Gastroesophageal sphincter (tissue), 4 donors: ENCODE data around the gene NCAPD2. TPM values are rescaled to one million over a fixed set of nuclear protein-coding genes. Genes with fewer than 3 reads are reported as not detected.
A peak's percentile ranks its signal among the peaks of the same experiment; 100 is the strongest.

ENCODE experiments used
- ATAC-seq: fragments of 150-250 bp; one replicate; pipeline ENCODE4 v1.9.1; 2016; ENCODE audit warnings: mild to moderate bottlenecking, moderate library complexity
- H3K27ac ChIP-seq, 4 donors: fragments of 200-600 bp; sonication (generic) in 3 of 4; 1 replicate in 3 of 4; 2 replicates in 1 of 4; pipeline ENCODE4 v1.5.1; 2016 to 2019
- H3K27me3 ChIP-seq: fragments of 200-600 bp; sonication (generic); one replicate; pipeline ENCODE4 v1.5.1; 2019
- H3K36me3 ChIP-seq, 2 donors: fragments of 200-600 bp; sonication (generic); one replicate each; pipeline ENCODE4 v1.5.1; 2019; ENCODE audit warnings: control low read depth in 1 of 2
- H3K4me1 ChIP-seq, 3 donors: fragments of 200-600 bp; sonication (generic); 1 replicate in 2 of 3; 2 replicates in 1 of 3; pipeline ENCODE4 v1.5.1; 2016 to 2019; ENCODE audit warnings: control low read depth in 2 of 3
- H3K4me3 ChIP-seq, 2 donors: fragments of 200-600 bp; sonication (generic); one replicate each; pipeline ENCODE4 v1.5.1; 2019; ENCODE audit warnings: mild to moderate bottlenecking in 1 of 2, moderate library complexity in 1 of 2
- H3K9me3 ChIP-seq, 3 donors: fragments of 200-600 bp; sonication (generic); one replicate each; pipeline ENCODE4 v1.5.1; 2017 to 2019; ENCODE audit warnings: control low read depth in 2 of 3
- EP300 ChIP-seq: sonication (generic); formaldehyde crosslinking; IDR thresholded peaks from one replicate; pipeline ENCODE4 v1.6.1; 2017; ENCODE audit warnings: antibody characterized with exemption, mild to moderate bottlenecking
- POLR2A ChIP-seq, 2 donors: fragments of 450-650 bp; IDR thresholded peaks; one replicate each; pipeline ENCODE4 v1.6.1; 2017; ENCODE audit warnings: antibody characterized with exemption in 2 of 2, mild to moderate bottlenecking in 2 of 2, moderate library complexity in 1 of 2
- POLR2AphosphoS5 ChIP-seq: sonication (generic); formaldehyde crosslinking; IDR thresholded peaks from one replicate; pipeline ENCODE4 v1.6.1; 2017; ENCODE audit warnings: antibody characterized with exemption
- WGBS, 2 donors: methylation state at CpG; one replicate each; pipeline ENCODE4 v1.1.5; 2018; ENCODE audit warnings: low coverage in 1 of 2; 5-methylcytosine and 5-hydroxymethylcytosine counted together
- total RNA-seq, 4 donors: library from RNA; depleted of rRNA; stranded (reverse); fragments of >200 nt; gene quantifications; one replicate each; pipeline ENCODE4 v1.1.0, GENCODE V29; 2016
- TF ChIP-seq, protein P1 (sequence below), 4 experiments: fragments of 200-600 bp in 2 of 4; fragments of 450-650 bp in 2 of 4; sonication (generic) in 1 of 4; IDR thresholded peaks; one replicate each; pipeline ENCODE4 v1.5.1; 2017 to 2019; ENCODE audit warnings: antibody characterized with exemption in 4 of 4, mild to moderate bottlenecking in 2 of 4, moderate library complexity in 2 of 4

The NCAPD2 gene, protein sequence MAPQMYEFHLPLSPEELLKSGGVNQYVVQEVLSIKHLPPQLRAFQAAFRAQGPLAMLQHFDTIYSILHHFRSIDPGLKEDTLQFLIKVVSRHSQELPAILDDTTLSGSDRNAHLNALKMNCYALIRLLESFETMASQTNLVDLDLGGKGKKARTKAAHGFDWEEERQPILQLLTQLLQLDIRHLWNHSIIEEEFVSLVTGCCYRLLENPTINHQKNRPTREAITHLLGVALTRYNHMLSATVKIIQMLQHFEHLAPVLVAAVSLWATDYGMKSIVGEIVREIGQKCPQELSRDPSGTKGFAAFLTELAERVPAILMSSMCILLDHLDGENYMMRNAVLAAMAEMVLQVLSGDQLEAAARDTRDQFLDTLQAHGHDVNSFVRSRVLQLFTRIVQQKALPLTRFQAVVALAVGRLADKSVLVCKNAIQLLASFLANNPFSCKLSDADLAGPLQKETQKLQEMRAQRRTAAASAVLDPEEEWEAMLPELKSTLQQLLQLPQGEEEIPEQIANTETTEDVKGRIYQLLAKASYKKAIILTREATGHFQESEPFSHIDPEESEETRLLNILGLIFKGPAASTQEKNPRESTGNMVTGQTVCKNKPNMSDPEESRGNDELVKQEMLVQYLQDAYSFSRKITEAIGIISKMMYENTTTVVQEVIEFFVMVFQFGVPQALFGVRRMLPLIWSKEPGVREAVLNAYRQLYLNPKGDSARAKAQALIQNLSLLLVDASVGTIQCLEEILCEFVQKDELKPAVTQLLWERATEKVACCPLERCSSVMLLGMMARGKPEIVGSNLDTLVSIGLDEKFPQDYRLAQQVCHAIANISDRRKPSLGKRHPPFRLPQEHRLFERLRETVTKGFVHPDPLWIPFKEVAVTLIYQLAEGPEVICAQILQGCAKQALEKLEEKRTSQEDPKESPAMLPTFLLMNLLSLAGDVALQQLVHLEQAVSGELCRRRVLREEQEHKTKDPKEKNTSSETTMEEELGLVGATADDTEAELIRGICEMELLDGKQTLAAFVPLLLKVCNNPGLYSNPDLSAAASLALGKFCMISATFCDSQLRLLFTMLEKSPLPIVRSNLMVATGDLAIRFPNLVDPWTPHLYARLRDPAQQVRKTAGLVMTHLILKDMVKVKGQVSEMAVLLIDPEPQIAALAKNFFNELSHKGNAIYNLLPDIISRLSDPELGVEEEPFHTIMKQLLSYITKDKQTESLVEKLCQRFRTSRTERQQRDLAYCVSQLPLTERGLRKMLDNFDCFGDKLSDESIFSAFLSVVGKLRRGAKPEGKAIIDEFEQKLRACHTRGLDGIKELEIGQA (N-terminal part only)
- 10 to 100 TPM; 21.2 to 28.0 (median 24.8) TPM for total RNA-seq

DNA sequence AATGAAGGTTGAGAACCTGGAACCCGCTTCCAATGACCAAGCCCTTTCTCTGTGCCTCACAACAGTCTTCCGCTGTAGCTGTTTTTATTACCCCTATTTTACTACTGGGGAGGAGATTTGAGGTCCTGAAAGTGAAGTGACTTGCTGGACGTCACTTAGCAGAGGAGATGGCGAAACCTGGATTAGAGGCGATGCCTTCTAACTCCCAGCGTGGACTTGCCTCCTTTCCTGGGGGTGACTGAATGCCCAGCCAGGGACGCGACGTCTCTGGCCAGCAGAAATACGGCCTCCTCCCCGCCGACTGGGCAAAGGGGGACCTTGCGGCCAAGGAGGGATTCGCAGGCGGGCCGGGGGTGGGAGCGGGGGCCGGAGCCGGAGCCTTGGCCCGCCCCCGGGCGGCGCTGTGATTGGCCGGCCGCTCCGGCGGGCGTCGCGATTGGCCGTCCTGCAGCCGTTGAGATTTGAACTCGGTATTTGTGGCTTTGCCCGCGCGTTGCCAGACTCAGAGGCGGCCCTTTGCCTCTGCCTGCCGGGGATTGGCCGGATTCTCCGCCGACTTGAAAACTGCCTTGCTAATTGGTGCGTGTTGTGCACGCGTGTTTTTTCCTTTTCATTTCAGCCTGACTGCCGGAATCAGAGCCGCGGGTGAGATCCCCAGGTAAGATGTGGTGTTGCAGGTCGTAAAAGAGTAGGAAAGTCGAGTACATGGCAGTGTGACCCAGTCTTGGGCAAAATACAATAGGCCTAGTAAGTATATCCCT lies at the start of gene NCAPD2:
NCAPD2 (plus strand) TSS at position 606 of the 761 bp plus-strand sequence. CDS start 997 bp downstream, outside the sequence.
- Histone ChIP-seq H3K4me1 (peaks cover 6 to 48% (median 7%) of the 10 kb centered on the region in 3 donors), H3K27ac (peak within 1 kb of the TSS; percentile 93 to 99 (median 98)), H3K4me3 (peak within 1 kb of the TSS; percentile 84 to 97), H3K27me3 (no peaks in the 10 kb centered on the region), H3K9me3 (no peaks in the 10 kb centered on the region), H3K36me3 (peaks cover 0 to 45% of the 10 kb centered on the region in 2 donors)
- TF ChIP-seq POLR2A (IDR thresholded peaks at IDR 0.05) (peak; percentile 41 to 60), EP300 (no peak), POLR2AphosphoS5 (peak; percentile 63)
- TF ChIP-seq, protein P1, sequence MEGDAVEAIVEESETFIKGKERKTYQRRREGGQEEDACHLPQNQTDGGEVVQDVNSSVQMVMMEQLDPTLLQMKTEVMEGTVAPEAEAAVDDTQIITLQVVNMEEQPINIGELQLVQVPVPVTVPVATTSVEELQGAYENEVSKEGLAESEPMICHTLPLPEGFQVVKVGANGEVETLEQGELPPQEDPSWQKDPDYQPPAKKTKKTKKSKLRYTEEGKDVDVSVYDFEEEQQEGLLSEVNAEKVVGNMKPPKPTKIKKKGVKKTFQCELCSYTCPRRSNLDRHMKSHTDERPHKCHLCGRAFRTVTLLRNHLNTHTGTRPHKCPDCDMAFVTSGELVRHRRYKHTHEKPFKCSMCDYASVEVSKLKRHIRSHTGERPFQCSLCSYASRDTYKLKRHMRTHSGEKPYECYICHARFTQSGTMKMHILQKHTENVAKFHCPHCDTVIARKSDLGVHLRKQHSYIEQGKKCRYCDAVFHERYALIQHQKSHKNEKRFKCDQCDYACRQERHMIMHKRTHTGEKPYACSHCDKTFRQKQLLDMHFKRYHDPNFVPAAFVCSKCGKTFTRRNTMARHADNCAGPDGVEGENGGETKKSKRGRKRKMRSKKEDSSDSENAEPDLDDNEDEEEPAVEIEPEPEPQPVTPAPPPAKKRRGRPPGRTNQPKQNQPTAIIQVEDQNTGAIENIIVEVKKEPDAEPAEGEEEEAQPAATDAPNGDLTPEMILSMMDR (IDR thresholded peaks at IDR 0.05), result peak; percentile 21 to 79 (median 56)
- peak; percentile 96 for ATAC-seq
- 0 to 11% methylated on average over 1 to 5 of the region's 49 CpGs for WGBS, 2 donors

DNA sequence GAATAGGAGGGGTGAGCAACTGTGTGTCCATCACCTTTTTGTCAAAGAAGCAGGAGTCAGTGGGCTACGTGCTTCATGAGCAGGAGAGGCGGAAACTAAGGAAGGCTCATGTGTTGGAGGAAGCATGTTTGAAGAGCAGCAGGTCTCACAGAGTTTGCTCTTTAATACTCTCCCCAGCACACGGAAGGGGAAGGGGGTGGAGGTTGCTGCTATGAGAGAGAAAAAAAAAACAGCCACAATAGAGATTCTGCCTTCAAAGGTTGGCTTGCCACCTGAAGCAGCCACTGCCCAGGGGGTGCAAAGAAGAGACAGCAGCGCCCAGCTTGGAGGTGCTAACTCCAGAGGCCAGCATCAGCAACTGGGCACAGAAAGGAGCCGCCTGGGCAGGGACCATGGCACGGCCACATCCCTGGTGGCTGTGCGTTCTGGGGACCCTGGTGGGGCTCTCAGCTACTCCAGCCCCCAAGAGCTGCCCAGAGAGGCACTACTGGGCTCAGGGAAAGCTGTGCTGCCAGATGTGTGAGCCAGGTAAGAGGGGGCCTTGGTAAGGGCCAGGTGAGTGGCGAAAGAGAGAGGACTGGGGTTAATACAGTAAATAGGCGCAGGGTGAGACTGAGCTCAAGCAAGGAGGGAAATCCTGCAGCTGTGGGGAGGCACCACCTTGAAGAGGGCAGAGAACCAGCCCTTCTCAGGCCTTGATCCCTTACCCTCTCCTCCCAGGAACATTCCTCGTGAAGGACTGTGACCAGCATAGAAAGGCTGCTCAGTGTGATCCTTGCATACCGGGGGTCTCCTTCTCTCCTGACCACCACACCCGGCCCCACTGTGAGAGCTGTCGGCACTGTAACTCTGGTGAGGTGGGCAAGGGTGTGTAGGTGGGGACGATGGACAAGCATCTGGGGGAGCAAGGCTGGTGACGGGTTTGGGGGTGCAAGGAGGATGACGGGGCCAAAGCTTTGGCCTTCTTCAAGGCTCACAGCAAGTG lies 48.9 kb upstream of the NCAPD2 start, which contains the start of gene CD27:
CD27 (plus strand) TSS at position 252 of the 985 bp plus-strand sequence; CDS start at position 393, 141 bp downstream.
- no peaks in the 10 kb centered on the region for H3K9me3 ChIP-seq
- H3K4me1 ChIP-seq, result peaks cover 0 to 19% (median 2%) of the 10 kb centered on the region in 3 donors
- H3K27ac ChIP-seq, result no peak within 1 kb of the TSS
- TF ChIP-seq POLR2A (IDR thresholded peaks at IDR 0.05), result no peak
- TF ChIP-seq, protein P1 (IDR thresholded peaks at IDR 0.05), result no peak
- TF ChIP-seq POLR2AphosphoS5, result no peak
- 49 to 84% methylated on average over 2 to 6 of the region's 16 CpGs for WGBS, 2 donors
- peaks cover 0 to 65% of the 10 kb centered on the region in 2 donors for H3K36me3 ChIP-seq
- peak within 1 kb of the TSS in 1 of 2 donors; percentile 14 for H3K4me3 ChIP-seq
- ATAC-seq, result no peak
- H3K27me3 ChIP-seq, result no peaks in the 10 kb centered on the region

DNA sequence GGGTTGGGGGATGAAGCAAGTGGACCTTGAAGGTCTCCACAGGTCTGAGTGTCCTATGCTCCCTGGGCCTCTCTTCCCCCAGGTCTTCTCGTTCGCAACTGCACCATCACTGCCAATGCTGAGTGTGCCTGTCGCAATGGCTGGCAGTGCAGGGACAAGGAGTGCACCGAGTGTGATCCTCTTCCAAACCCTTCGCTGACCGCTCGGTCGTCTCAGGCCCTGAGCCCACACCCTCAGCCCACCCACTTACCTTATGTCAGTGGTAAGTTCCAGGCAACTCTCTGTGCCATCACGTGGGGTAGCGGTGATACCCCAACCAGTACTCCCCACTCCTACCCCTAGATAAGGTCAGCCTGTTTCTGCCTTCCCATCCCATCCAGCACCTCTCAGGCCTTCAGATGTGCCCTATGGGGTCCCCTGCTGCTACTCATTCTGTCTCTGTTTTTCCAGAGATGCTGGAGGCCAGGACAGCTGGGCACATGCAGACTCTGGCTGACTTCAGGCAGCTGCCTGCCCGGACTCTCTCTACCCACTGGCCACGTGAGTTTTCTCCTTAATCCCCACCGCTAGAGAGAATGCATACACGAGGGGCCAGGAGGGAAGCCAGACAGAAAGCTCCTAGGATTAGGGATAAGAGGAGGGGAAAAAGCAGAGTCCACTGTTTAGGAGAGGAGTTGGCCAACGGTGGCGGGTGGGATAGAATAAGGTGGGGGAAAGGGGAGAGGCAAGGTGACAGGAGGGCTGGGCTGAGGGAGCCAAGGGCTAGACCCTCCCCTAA lies 43.6 kb upstream of the NCAPD2 start:
- Histone ChIP-seq H3K27ac (peak overlapping the region; percentile 83 to 98 (median 95)), H3K4me1 (peaks cover 3 to 49% (median 16%) of the 10 kb centered on the region in 3 donors)
- no peak for ATAC-seq

More for the DNA sequence above, 43.6 kb upstream of the NCAPD2 start:
- H3K4me3 ChIP-seq, result peak overlapping the region; percentile 63 to 72
- no peak for TF ChIP-seq EP300
- TF ChIP-seq POLR2AphosphoS5, result no peak
- TF ChIP-seq, protein P1 (IDR thresholded peaks at IDR 0.05), result no peak
- no peak for TF ChIP-seq POLR2A (IDR thresholded peaks at IDR 0.05)
- peaks cover 0 to 52% of the 10 kb centered on the region in 2 donors for H3K36me3 ChIP-seq
- H3K27me3 ChIP-seq, result no peaks in the 10 kb centered on the region
- no peaks in the 10 kb centered on the region for H3K9me3 ChIP-seq
- WGBS, 2 donors, result 69 to 72% methylated on average over 8 to 10 of the region's 16 CpGs
